ENCODE results near the gene SCAMP4.
"Not testable (repeated sequence)": the region's sequence is repeated elsewhere in the genome, so short reads cannot be mapped to it uniquely, and the experiment has no call there.

SCAMP4 gene

DNA sequence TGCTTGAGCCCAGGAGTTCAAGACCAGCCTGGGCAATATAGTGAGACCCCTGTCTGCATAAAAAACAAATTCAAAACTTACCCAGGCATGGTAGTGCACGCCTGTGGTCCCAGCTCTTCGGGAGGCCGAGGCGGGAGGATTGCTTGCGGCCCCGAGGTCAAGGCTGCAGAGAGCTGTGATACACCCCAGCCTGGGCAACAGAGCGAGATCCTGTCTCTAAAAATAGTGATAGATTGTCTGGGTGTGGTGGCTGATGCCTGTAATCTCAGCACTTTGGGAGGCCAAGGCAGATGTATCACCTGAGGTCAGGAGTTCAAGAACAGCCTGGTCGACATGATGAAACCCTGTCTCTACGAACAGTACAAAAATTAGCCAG lies 37.9 kb upstream of the SCAMP4 start:
- DNase-seq: no peak

DNA sequence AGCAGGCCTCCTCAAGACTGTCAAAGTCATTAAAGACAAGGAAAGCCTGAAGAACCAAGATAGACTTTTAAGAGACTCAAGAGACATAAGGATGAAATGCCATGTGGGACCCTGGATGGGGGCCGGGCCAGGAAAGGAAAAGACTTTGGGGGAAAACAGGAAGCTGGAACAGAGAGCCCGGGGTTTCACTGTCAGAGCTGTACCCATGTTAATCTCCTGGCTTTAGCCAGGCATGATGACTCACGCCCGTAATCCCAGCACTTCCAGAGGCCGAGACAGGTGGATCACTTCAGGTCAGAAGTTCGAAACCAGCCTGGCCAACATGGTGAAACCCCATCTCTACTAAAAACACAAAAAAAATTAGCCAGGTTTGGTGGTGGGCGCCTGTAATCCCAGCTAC lies 36.2 kb upstream of the SCAMP4 start:
- no peak for DNase-seq

DNA sequence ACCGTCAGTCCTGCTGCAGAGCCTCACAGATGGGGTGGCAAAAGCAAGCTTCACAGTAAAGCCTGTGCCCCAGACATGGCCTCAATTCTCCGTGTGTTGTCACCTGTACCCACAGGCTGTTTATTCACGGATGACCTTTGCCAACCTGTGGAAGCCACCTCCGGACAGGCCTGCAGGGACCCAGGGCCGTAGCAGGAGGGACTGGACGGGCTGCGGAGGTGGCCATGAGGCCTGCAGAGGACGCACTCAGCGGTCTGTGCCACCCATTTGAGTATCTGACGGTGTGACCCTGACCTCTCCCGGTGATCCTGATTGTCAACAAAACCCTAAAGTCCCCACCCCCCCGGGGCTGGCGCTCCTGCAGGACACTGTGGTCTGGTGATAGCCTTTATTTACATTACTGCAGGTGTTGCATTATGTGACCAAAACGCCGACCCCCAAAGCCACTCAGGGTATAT lies 34.0 kb upstream of the SCAMP4 start:
- no peak for DNase-seq

DNA sequence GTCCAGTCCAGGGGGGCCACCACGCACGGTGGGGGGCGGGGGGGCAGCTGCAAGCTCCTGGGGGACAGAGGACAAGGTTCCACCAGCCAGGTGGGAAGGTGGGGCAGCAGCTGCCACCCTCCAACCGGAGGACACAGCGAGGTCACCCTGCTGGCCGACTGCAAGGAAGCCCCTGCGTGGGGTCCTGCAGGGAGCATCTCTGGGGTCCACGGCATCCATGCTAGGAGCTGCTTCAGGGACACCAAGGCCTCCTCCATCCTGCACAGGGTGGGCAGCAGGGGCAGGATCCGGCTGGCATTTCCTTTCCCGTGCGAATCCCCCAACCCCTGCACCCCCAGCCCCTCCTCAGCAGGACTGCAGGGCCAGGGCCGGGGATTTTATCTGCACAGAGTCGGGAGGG lies 33.6 kb upstream of the SCAMP4 start:
- DNase-seq: no peak

DNA sequence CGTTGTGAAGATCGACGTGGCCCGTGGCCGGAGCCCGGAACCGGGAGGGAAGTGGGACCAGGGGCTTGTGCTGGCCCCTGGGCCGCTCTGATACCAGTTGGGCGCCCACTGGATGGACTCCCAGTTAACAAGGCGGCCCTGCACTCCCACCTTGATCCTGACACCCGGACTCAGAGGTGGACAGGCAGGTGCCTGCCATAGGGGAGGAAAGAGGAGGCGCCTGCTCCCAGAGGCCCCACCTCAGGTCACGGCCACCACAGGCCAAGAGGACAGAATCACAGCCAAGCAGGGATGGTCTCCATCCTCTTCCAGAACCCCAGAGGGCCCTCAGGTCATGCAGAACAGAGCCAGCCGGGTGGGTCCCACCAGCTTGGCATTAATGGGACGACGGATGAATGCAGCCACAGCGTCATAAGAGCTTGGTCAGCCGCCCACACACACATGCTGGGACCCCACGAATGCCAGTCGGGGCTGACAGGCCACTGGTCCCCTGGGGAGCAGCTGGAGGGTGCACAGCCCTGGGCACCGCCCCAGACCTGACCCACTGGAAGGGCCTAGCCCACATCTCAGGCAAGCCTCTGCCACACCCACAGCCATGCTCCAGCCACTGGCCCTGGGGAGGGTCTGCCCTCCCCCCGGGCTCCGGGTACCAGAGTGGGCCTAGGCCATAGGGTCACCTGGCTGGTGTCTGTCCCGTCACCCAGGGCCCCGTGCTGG lies 32.2 kb upstream of the SCAMP4 start:
- DNase-seq: no peak

DNA sequence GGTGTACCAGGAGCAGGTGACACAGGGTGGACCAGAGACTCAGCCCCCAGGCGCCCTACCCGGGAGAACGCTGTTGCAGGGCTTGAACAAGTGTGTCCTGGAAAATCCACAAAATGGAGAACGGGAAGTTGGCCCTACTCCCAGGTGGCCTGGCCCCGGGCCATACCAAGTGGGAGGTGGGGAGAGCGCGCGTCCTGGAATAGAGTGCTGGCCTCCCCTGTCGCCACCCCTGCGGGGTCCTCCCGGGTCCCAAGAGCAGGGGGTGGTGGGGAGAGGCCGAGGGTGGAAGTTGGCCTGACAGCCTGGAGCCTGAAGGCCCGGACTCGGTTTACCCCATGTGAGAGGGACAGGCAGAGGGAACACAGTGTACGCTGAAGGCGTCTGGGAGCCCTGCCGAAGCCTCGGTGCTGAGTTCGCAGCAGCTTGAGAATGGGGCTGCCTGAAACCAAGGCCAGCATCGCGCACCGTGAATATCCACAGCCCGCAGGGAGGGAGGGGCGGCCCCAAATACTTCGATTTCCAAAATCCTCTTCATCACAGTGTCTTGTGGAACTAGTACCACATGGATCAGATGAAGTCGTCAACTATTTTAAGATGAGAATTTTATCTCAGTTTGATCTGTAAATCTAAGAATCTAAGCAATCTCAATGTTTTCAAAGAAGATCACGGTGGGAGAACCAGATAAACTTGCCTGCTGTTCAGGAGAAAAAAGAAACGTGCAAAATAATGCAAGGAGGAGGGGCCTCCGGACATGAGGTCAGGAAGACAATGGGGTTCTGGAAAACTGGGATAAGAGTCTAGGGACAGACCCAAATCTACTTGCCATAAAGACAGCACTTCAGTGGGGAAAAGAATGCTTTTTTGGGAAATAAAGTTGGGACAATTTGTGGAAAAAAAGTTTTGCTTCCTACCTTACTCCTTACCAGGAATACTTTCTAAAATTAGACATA lies 31.4 kb upstream of the SCAMP4 start:
- DNase-seq: peak; percentile 11

DNA sequence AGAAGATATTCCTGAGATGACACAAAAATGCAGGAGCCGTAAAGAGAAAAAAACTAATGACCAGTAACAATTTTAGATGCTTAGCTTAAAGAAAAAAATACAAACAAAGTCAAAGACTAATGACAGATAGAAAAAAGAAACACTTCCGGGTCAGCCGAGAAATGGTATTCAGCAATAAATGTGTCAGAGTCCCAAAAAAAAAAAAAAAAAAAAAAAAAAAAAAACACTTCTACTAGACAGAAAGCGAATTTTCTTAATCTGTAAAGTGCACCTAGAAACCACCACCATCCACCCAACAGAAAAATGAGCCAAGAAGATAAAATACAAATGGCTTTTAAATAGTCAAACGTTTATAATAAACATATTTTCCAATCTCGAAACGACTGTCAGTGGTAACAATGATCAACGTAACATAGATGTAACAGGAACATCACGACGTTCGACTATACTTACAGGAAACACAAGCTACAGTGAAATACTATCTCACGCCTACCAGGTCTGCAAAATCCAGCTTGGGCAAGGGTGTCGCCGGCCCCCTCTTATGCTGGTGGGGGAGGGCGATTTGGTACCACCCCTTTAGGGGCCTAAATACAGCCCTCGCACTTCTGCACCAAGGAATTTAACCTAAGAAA lies 30.5 kb upstream of the SCAMP4 start:
- peak; percentile 80 for DNase-seq

DNA sequence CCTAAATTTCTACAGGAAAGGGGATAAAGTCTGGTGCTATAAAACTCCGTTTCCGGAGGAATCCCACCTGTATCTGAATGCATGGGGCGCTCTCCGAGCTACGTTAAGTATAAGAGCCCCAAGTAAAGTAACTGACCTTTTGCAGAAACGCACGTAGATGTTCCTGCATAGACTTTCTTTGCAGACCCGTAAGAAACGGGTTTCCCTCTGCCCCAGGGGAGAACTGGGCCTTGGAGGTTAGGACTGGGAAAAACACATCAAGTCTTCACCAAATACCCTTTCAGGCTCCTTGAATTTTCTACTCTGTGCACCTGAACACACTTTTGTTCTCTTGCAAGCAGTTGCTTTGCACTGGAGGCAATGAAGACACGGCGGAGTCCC lies 29.9 kb upstream of the SCAMP4 start:
- DNase-seq: peak; percentile 42

DNA sequence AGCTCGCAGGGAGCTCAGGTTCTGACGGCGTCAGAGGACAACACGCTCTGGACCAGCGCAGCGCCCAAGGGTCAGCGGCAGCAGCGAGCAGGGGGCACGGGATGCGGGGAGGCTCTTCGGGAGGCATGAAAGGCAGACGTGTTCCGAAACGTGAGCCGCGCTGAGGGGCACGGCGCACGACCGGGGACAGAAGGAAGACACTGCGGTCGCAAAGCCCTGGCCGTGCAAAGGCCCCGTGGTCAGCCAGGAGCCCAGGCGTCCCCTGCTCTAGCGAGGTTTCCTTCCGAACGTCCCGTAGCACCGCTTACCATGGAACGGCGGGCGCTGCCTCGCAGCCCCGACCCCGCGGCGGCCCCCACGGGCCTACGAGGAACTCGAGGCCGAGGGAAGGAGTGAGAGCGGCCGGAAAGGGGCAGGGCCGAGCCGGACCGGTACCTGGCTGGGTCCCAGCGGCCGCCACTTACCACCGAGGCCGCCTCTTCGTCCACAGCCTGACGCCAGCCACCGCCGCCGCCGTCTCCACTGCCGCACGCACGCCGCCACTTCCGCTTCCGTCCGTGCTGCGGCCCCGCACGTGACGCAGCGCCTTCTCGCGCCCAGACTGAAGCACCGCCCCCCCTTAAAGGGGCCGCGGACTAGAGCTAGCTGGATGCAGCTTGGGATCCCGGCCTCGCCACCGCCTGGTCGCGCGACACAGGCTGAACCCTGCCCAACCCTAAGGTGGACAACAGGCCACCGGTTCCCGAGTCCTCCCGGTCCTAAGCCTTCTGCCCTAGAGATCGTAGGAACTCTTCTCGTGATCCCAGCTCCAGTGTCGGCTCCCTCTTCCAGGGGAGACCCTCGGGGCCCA lies 29.3 kb upstream of the SCAMP4 start:
- peak; percentile 96 for DNase-seq

DNA sequence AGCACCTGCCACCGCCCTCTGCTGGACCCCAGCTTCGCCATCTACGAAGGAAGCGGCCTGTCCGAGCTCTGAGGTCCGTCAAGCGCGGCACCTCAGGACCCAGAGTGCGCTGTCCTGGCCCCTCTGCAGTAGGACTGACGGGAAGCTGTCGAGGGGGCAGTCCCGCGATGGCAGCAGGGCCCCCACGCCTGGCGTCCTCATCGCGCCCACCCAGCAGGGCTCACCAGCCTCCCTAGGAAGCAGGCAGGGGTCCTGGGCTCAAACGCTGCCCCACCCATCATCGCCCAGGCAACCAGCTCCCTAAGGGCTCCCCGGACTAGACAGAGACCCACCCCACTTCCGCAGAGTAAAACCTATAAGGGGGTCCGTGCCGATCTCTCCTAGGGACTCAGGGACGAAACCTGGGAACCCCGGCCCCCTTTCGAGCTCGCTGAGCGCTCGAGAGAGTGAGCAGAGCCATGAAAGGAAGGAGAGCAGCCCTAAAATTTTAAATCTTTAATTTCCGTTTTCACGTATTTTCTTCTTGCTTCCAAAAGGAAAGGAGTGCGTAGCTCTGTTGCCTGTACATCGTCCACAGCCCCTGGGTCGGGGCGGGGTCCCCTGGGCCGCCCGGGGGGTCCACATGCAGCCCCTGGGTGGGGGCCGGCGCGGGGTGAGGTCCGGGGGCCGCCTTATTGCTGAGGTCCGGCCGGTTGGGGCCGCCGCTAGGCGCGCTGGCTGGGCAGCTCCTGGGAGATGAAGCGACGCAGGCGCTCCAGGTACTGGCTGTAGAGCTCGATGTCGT lies 28.5 kb upstream of the SCAMP4 start:
- not testable (repeated sequence) for DNase-seq

DNA sequence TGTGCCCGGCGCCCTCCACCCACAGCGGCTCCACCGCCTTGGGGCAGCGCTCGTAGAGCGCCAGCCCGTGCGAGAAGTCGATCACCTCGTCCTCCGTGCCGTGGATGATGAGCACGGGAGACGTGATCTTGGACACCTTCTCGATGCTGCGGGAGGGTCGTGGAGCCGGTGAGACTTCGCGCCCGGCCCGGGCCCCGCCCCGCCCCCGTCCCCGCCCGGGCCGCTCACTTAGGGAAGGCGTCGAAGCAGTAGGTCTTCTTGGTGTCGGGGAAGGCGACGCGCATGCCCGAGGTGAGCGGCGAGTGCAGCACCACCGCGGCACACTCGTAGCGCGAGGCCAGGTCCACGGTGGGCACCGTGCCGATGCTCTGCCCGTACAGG lies 27.9 kb upstream of the SCAMP4 start:
- DNase-seq: not testable (repeated sequence)

DNA sequence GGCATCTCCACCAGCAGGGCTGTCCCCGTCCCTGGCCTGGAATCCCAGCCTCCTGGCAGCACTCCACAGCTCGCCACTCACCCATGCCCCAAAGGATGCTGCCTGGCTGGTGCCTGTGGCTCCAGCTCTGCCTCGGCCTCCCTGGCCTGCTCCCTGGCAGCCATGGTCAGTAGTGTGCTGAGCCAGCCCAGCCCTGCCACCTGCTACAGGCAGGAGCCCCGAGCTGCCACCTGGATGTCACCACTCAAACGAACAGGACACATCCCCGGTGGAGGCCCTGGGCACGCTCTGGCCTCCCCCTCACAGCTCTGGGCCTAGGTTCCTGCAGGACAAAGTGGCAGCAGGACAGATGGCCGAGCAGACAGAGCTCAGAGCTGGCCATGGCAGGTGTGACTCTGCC lies 26.6 kb upstream of the SCAMP4 start:
- DNase-seq: not testable (repeated sequence)

DNA sequence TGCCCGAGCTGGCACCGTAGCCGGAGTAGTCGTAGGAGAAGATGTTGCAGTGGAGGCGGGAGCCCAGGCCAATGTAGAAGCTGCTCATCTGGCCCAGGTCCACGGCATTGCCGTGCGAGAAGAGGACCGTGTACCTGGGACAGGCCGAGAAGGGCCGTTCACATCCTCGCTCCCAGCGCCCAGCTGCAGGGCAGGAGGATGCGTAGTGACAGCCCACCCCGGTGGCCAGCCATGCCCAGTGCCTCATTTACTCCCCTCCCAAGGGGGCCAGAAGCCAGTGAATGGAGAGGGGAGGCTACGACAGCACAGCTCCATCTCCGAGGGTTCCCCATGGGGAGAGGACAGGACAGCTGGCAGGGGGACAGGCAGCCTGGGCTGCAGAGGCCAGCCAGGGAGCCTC lies 25.2 kb upstream of the SCAMP4 start:
- not testable (repeated sequence) for DNase-seq

DNA sequence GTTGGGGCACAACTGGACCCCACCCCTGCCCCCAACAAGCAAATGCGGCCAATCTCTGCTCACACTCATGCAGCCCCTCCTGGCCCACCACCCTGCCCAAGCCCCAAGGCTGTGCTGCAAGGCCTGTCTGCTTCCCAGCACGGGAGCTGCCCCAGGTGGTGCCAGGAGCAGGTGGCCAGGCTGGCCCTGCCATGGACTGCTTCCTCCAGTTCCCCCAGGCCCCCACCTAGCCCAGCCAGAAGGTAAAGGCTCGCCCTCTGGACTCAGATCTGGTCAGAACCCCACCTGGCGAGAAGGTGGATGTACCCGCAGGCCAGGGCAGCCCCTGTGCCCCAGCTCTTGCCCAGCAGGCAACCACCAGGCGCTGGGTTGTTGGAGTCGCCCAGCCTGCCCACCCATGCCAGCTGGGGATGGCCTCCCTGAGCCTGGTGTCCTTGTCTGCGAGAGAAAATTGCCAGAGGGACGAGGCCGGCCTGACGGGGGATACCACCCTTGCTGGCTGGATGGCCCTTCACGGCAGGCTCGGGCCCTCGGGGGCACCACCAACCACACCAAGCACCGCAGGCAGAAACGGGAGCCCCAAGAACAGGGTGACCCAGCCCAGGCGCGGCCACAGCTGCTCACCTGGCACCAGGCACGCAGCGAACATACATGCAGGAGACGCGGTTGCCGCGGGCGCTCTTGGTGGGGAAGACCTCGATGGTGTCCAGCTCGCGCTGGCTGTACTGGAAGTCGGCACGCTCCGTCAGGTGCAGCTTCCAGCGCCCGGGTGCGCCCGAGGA lies 24.4 kb upstream of the SCAMP4 start:
- DNase-seq: no peak

DNA sequence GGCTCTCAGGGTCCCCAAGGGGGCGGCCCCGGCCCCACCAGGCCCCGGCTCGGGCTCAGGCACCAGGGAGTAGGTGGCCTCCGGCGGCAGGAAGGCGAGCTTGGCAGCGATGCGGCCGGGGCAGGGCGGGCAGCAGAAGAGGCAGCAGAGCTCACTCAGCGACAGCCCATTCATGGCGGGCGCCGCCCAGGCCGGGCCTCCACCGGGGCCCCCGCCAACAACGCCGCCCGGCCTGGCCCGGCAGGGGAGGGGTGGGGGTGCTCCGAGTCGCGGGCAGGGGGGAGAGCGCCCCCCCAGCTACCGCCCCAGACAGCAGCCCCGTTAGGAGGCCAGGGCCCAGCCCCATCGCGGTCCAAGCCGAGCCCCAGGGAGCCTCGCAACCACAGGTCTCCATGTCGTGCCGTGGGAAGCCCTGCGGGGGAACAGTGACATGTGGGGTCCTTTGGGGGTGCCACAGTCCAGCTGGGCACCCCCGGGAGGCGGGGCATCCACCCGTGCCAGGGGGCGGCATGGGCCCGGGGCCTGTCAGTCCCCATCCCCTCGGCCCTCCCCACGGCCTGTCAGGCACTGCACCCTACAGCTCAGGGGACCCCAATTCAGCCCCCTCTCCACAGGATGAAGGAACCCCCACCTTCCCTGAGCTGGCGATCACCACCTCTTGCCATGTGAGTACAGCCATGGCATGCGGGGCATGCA lies 23.7 kb upstream of the SCAMP4 start:
- DNase-seq: not testable (repeated sequence)

DNA sequence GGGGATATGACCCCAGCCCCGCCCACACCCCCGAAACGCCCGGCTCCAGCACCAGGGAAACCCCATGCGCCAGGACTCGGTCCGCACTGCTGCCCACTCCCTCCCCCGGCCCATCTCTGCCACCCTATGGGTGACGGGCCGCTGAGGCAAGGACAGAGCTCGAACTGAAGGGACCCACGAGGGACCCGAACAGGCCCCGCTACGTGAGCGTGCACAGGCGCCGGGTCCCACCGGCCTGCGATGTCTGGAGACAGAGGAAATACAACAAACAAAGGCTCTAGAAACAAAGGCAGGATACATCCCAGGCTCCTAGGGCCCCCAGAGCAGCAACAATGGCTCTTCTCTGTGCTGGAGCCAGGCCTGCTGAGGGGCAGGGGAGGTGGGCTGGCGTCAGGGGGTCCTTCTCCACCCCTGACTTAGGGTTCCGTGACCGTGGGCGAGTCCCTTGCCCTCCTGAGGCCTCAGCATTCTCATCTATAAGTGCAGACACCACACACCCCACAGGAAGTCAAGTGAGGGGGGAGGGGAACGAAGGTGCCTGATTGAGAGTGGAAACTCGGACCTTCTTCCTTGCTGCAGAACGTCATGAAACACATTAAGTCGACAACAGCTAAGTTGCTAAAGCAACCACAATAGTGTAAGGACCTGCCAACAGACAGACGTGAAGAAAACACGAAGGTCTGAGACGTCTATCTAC lies 23.0 kb upstream of the SCAMP4 start:
- DNase-seq: peak; percentile 32

DNA sequence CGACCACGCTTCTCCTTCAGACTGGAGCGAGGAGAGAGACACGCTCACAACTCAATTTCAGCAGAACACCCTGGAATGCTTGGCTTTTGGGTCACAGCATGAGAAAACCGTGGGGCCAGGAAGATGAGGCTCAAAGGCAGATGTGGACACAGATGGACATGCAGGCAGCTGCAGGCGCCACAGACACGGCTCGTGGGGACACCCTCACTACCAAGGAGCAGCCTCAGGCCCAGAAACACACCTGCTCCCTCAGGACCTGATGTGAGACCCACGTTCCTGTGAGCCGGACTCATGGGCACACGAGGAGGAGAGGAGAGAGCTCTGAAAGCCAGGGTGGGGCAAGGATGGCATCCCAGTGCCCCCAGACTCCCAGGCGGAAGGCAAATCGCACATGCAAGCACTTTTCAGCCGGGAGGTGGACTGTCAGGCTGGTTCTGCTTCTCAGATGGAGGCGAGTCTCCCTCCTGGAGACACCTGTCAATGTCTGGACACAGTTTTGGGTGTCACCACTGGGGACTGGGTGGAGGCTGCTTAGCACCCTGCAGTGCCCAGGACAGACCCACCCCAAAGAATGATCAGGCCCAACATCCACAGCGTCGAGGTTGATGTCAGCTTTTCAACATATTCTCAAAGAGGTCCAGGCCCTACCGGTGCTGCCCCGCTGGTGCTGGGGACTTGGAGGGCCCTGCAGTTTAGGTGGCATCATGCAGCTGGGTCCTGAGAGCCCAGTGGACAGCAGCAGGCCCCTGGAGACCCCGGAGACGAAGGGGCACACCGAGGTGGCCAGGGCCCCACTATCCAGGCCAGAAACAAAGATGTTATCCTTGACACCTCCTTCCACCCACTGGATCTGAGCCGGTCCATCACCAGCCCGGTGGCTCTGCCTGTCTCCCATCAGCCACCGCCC lies 22.2 kb upstream of the SCAMP4 start:
- DNase-seq: no peak

DNA sequence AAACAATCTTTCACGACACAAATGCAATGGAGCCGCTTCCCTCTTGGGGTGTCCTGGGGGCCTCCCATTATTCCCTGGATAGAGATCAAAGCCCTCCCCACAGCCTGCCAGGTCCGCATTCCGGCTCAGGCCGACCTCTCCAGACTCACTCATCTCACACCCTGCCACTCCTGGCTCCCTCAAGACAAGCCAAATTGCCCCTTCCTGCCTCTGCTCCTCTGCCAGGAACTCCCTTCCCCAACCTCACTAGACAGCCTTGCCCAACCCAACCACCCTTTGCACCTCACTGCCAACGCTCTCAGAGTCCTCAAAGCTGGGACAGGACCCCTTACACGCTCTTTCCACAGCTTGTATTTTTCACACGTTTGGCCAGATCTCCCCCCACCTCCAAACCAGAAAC lies 21.4 kb upstream of the SCAMP4 start:
- peak; percentile 34 for DNase-seq

DNA sequence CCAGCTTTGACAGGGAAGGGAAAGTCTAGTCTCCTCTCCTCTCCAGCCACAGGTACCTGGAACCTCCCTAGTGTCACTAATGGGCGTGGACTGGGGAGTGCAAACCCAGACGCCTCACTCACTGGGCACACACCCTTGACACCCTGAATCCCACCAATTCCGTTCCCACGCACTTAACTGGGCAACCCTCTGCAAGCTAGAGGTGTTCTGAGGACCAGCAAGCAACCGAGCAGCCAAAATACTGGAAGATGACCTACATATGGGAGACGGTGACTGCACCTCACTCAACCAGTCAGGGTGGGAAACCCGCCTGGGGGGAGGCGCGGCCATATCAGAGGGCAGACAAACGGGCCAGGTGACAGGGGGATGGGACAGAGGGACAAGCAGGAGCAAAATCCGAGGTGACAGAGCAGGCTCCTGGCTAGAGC lies 20.9 kb upstream of the SCAMP4 start:
- peak; percentile 56 for DNase-seq

Measured in hematopoietic multipotent progenitor cell treated with erythropoietin and hydrocortisone succinate and interleukin-3 and kit ligand, for 6 days (in vitro differentiated cells).